Sigmoid colon (tissue), 7 donors: Measurements from ENCODE around the gene METTL13. TPM values are rescaled to one million over a fixed set of nuclear protein-coding genes. Genes with fewer than 3 reads are reported as not detected.

Source experiments
- DNase-seq: peaks from one replicate; pipeline ENCODE4 v3.0.0-alpha.2; 2019
- H3K27ac ChIP-seq, 4 donors: fragments of 200-600 bp; sonication (generic); one replicate each; pipeline ENCODE4 v1.5.1; 2016 to 2019; ENCODE audit warnings: mild to moderate bottlenecking in 1 of 4
- H3K27me3 ChIP-seq, 3 donors: fragments of 200-600 bp; sonication (generic); one replicate each; pipeline ENCODE4 v1.5.1; 2019; ENCODE audit warnings: mild to moderate bottlenecking in 1 of 3
- H3K36me3 ChIP-seq, 4 donors: fragments of 200-600 bp; sonication (generic); one replicate each; pipeline ENCODE4 v1.5.1; 2016 to 2019
- H3K4me1 ChIP-seq, 4 donors: fragments of 200-600 bp; sonication (generic); one replicate each; pipeline ENCODE4 v1.5.1; 2017 to 2019
- H3K4me3 ChIP-seq, 4 donors: fragments of 200-600 bp; sonication (generic); one replicate each; pipeline ENCODE4 v1.5.1; 2017 to 2019; ENCODE audit warnings: mild to moderate bottlenecking in 2 of 4, moderate library complexity in 1 of 4
- H3K9me3 ChIP-seq, 4 donors: fragments of 200-600 bp in 3 of 4; sonication (generic) in 3 of 4; one replicate each; pipeline versions ENCODE4 v1.5.1 to v1.6.1; 2013 to 2019
- EP300 ChIP-seq, 4 donors: sonication (generic); formaldehyde crosslinking; IDR thresholded peaks; one replicate each; pipeline ENCODE4 v1.6.1; 2017; ENCODE audit warnings: antibody characterized with exemption in 4 of 4
- POLR2A ChIP-seq, 2 donors: fragments of 450-650 bp; IDR thresholded peaks; one replicate each; pipeline ENCODE4 v1.6.1; 2016; ENCODE audit warnings: antibody characterized with exemption in 2 of 2, mild to moderate bottlenecking in 2 of 2, moderate library complexity in 2 of 2
- POLR2AphosphoS5 ChIP-seq, 4 donors: sonication (generic); formaldehyde crosslinking; IDR thresholded peaks; one replicate each; pipeline ENCODE4 v1.6.1; 2017; ENCODE audit warnings: antibody characterized with exemption in 4 of 4
- WGBS, 2 donors: extraction: QIAGEN DNeasy Blood & Tissue Kit; methylation state at CpG; one replicate each; pipeline ENCODE4 v1.1.7; 2013; 5-methylcytosine and 5-hydroxymethylcytosine counted together
- intact Hi-C: fragments of 100-400 bp; cut with DNase I; formaldehyde crosslinking; loops from one replicate; pipeline ENCODE4 v1.15.1; 2023
- polyA plus RNA-seq, 3 donors: library from polyadenylated mRNA; stranded (reverse); fragments of 200-250 nt; gene quantifications; one replicate each; pipeline ENCODE4 v1.2.3, GENCODE V29; 2013
- total RNA-seq, 4 donors: library from RNA; depleted of rRNA; stranded (reverse); fragments of >200 nt; gene quantifications; one replicate each; pipeline ENCODE4 v1.1.0, GENCODE V29; 2016
- TF ChIP-seq, protein P1 (sequence below), 4 experiments: fragments of 450-650 bp in 3 of 4; fragments of 200-600 bp in 1 of 4; IDR thresholded peaks; one replicate each; pipeline ENCODE4 v1.5.1; 2016 to 2019; ENCODE audit warnings: antibody characterized with exemption in 4 of 4, mild to moderate bottlenecking in 3 of 4, moderate library complexity in 2 of 4
- donor health status: healthy with polysubstance abuse.
- donor health status: Bipolar disorder and iron deficiency.
- donor health status: healthy.

Gene METTL13
- total and polyA plus RNA-seq, 7 donors: 8.4 to 29.3 (median 16.1) TPM

DNA sequence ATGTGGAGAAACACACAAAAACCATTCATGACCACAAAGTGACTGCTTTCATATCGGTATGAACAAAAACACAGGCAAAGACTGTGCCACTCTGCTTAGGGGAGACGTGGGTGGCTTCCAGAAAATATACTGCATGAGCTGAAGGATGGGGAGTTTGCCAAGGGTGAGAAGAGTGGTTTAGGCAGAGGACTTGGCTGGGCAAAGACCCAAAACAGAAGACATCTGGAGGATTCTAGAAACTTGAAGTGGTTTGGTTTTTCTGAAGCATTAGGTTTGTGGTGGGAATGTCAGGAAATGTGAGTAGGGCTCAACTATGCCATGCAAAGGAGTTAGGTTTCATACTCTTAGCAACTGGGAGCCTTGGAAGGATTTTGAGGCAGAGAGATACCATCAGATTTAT lies 33.2 kb downstream of the METTL13 start:
- WGBS, 2 donors: 56 to 82% methylated on average over 2 of the region's 2 CpGs
- Histone ChIP-seq H3K27ac (no peak overlapping the region), H3K4me1 (peaks cover 0 to 12% (median 8%) of the 10 kb centered on the region in 4 donors), H3K27me3 (no peaks in the 10 kb centered on the region), H3K4me3 (no peak overlapping the region), H3K36me3 (no peaks in the 10 kb centered on the region), H3K9me3 (no peaks in the 10 kb centered on the region)
- DNase-seq: no peak
- intact Hi-C loops: no loop called here
- TF ChIP-seq POLR2AphosphoS5 (IDR thresholded peaks at IDR 0.05): no peak
- no peak for TF ChIP-seq EP300 (IDR thresholded peaks at IDR 0.05)
- no peak for TF ChIP-seq POLR2A (IDR thresholded peaks at IDR 0.05)
- TF ChIP-seq, protein P1, sequence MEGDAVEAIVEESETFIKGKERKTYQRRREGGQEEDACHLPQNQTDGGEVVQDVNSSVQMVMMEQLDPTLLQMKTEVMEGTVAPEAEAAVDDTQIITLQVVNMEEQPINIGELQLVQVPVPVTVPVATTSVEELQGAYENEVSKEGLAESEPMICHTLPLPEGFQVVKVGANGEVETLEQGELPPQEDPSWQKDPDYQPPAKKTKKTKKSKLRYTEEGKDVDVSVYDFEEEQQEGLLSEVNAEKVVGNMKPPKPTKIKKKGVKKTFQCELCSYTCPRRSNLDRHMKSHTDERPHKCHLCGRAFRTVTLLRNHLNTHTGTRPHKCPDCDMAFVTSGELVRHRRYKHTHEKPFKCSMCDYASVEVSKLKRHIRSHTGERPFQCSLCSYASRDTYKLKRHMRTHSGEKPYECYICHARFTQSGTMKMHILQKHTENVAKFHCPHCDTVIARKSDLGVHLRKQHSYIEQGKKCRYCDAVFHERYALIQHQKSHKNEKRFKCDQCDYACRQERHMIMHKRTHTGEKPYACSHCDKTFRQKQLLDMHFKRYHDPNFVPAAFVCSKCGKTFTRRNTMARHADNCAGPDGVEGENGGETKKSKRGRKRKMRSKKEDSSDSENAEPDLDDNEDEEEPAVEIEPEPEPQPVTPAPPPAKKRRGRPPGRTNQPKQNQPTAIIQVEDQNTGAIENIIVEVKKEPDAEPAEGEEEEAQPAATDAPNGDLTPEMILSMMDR (IDR thresholded peaks at IDR 0.05): no peak

DNA sequence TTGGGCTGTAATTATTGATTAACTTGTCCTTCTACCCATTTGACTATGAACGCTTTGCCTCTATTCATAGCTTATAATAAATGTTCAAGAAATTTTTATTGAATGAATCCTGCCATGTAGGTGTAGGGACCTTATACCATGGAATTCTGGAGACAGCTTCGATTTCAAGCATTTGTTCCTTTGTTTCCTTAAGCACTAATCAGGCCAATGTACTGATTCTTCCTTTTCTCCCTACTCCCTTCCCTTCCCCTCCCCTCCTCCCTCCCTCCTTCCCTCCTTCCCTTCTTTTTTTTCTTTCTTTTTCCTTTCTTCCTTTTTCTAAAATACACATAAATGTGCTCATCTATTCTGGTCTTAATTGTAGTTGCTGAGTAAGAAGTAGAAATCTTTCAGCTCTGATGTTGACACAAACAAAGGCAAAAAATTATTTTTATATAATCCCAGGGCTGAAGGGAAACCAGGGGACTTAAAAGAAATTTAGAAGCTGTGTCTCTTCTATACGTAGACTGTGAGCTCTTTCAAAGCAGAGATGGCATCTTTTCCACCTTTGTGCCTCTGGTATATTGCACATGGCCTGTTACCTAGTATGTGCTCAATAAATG lies 34.9 kb downstream of the METTL13 start:
- Histone ChIP-seq H3K4me1 (peaks cover 0 to 12% (median 8%) of the 10 kb centered on the region in 4 donors), H3K36me3 (no peaks in the 10 kb centered on the region), H3K4me3 (no peak overlapping the region), H3K27me3 (no peaks in the 10 kb centered on the region), H3K9me3 (no peaks in the 10 kb centered on the region), H3K27ac (no peak overlapping the region)
- intact Hi-C loops: no loop called here
- WGBS, 2 donors: 92 to 96% methylated on average over 3 of the region's 3 CpGs
- TF ChIP-seq POLR2AphosphoS5 (IDR thresholded peaks at IDR 0.05): no peak
- TF ChIP-seq POLR2A (IDR thresholded peaks at IDR 0.05): no peak
- no peak for TF ChIP-seq EP300 (IDR thresholded peaks at IDR 0.05)
- TF ChIP-seq, protein P1 (IDR thresholded peaks at IDR 0.05): no peak
- no peak for DNase-seq

GRCh38 chr1:171817511-171818265 lies 36.2 kb downstream of the METTL13 start:
- WGBS, 2 donors: 38 to 42% methylated on average over 3 of the region's 3 CpGs
- no peak for DNase-seq
- intact Hi-C loops: no loop called here

GRCh38 chr1:171819946-171820345 lies 38.5 kb downstream of the METTL13 start:
- H3K9me3 ChIP-seq: no peaks in the 10 kb centered on the region
- intact Hi-C loops: no loop called here
- 57 to 60% methylated on average over 2 of the region's 2 CpGs for WGBS, 2 donors
- TF ChIP-seq POLR2AphosphoS5 (IDR thresholded peaks at IDR 0.05) (no peak), EP300 (IDR thresholded peaks at IDR 0.05) (no peak), POLR2A (IDR thresholded peaks at IDR 0.05) (no peak)
- TF ChIP-seq, protein P1 (IDR thresholded peaks at IDR 0.05): no peak
- no peak overlapping the region for H3K4me3 ChIP-seq
- H3K27me3 ChIP-seq: no peaks in the 10 kb centered on the region
- H3K4me1 ChIP-seq: peaks cover 0 to 12% (median 8%) of the 10 kb centered on the region in 4 donors
- no peaks in the 10 kb centered on the region for H3K36me3 ChIP-seq
- no peak for DNase-seq
- H3K27ac ChIP-seq: no peak overlapping the region

More at GRCh38 chr1:171817511-171818265, 36.2 kb downstream of the METTL13 start:
- no peak overlapping the region for H3K27ac ChIP-seq
- no peaks in the 10 kb centered on the region for H3K9me3 ChIP-seq
- TF ChIP-seq, protein P1 (IDR thresholded peaks at IDR 0.05): no peak
- TF ChIP-seq POLR2AphosphoS5 (IDR thresholded peaks at IDR 0.05) (no peak), POLR2A (IDR thresholded peaks at IDR 0.05) (no peak), EP300 (IDR thresholded peaks at IDR 0.05) (no peak)
- peaks cover 0 to 12% (median 8%) of the 10 kb centered on the region in 4 donors for H3K4me1 ChIP-seq
- H3K27me3 ChIP-seq: no peaks in the 10 kb centered on the region
- H3K4me3 ChIP-seq: no peak overlapping the region
- no peaks in the 10 kb centered on the region for H3K36me3 ChIP-seq
